Measurements from ENCODE around the gene DAGLB.

GRCh38 chr7:6389728-6390127, 58.0 kb downstream of the DAGLB start:
- TF ChIP-seq REST (IDR thresholded peaks at IDR 0.05; ENCODE audit: insufficient read depth in 1 of 2, low read depth in 2 of 2, low read length in 1 of 2) = no peak
- no peak for TF ChIP-seq CTCF (IDR thresholded peaks at IDR 0.05)

All from Panc1 (cell line).